HCT116 (cell line): ENCODE measurements around the gene SPTBN1.

Experiments used
- ELF1 ChIP-seq: IDR thresholded peaks from 2 replicates; pipeline ENCODE4 v1.6.1; 2012; ENCODE audit warnings: low read depth, borderline replicate concordance
- POLR2A ChIP-seq: IDR thresholded peaks from 2 replicates; pipeline ENCODE4 v1.7.0; 2011; ENCODE audit warnings: borderline replicate concordance; ENCODE audit not compliant: insufficient read depth, insufficient read length; ENCODE audit errors: extremely low read depth
- POLR2AphosphoS5 ChIP-seq: IDR thresholded peaks from 2 replicates; pipeline ENCODE4 v1.6.1; 2011; ENCODE audit warnings: mild to moderate bottlenecking, low read depth, low read length, moderate library complexity
- ZFX ChIP-seq: fragments of 450-650 bp; IDR thresholded peaks from 2 replicates; pipeline ENCODE4 v1.6.1; 2017
- TF ChIP-seq, protein P1 (sequence below), 3 experiments: fragments of 200-600 bp in 1 of 3; sonication (generic) in 1 of 3; IDR thresholded peaks in 2 of 3; conservative IDR thresholded peaks in 1 of 3; 2 replicates each; pipeline ENCODE4 v1.5.1; 2012 to 2017; ENCODE audit warnings: low read depth in 2 of 3, low read length in 2 of 3, antibody characterized with exemption in 1 of 3, borderline replicate concordance in 1 of 3, control low read depth in 1 of 3, mild to moderate bottlenecking in 1 of 3, mixed read lengths in 1 of 3, mixed run types in 1 of 3, moderate library complexity in 1 of 3; ENCODE audit not compliant: insufficient read depth in 1 of 3

DNA sequence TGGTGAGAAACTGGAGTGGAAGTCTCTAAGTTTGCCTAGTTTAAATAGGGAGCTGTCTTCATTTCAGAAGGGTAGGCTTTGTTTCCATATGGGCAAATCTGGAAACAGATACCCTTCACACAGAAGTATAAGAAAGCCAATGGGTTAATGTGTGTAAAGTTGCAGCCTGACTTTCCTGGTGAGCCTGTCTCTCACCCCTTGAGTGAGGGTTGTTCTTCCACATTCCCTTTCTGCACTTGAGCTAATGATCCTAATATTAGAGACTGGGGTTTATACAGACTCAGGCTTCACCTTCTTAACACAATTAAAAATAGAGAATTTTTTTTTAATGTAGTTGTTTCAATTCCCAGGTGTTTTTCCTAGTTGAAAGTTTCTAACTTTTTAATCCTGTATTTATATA, 158.7 kb downstream of the SPTBN1 start:
- TF ChIP-seq ZFX (no peak), POLR2A (no peak), ELF1 (no peak), POLR2AphosphoS5 (no peak)
- TF ChIP-seq, protein P1, sequence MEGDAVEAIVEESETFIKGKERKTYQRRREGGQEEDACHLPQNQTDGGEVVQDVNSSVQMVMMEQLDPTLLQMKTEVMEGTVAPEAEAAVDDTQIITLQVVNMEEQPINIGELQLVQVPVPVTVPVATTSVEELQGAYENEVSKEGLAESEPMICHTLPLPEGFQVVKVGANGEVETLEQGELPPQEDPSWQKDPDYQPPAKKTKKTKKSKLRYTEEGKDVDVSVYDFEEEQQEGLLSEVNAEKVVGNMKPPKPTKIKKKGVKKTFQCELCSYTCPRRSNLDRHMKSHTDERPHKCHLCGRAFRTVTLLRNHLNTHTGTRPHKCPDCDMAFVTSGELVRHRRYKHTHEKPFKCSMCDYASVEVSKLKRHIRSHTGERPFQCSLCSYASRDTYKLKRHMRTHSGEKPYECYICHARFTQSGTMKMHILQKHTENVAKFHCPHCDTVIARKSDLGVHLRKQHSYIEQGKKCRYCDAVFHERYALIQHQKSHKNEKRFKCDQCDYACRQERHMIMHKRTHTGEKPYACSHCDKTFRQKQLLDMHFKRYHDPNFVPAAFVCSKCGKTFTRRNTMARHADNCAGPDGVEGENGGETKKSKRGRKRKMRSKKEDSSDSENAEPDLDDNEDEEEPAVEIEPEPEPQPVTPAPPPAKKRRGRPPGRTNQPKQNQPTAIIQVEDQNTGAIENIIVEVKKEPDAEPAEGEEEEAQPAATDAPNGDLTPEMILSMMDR (IDR thresholded peaks at IDR 0.05 in 2 of 3, conservative IDR thresholded peaks at IDR 0.05 in 1 of 3; ENCODE audit: borderline replicate concordance in 1 of 3, insufficient read depth in 1 of 3, low read depth in 2 of 3, low read length in 2 of 3): no peak
